ENCODE results near the gene KCNAB1.

- TF ChIP-seq CTCF (conservative IDR thresholded peaks at IDR 0.05 in 1 of 2, IDR thresholded peaks at IDR 0.05 in 1 of 2; ENCODE audit: extremely low read depth in 1 of 2, insufficient read depth in 1 of 2, low read depth in 1 of 2, low read length in 2 of 2) (no peak), EZH2 (IDR thresholded peaks at IDR 0.05; ENCODE audit: borderline replicate concordance, low read length) (no peak)
Measured at GRCh38 chr3:156132313-156132712, 11.9 kb downstream of the KCNAB1 start.
